GM12875 (cell line): ENCODE data around the gene FAM13A.
"Not testable (repeated sequence)": the region's sequence is repeated elsewhere in the genome, so short reads cannot be mapped to it uniquely, and the experiment has no call there.

Experiments
- H3K4me3 ChIP-seq: one replicate; pipeline ENCODE4 v1.5.1; 2011; ENCODE audit warnings: low read depth, low read length, control low read depth
- CTCF ChIP-seq: IDR thresholded peaks from 2 replicates; pipeline ENCODE4 v1.5.1; 2011; ENCODE audit warnings: low read depth, mild to moderate bottlenecking, control low read depth, inconsistent platforms, low read length, moderate library complexity, borderline replicate concordance; ENCODE audit not compliant: insufficient read depth

The FAM13A gene

GRCh38 chr4:88919056-88919455 lies 137.9 kb downstream of the FAM13A start:
- TF ChIP-seq CTCF, result no peak
- H3K4me3 ChIP-seq, result no peak overlapping the region

DNA sequence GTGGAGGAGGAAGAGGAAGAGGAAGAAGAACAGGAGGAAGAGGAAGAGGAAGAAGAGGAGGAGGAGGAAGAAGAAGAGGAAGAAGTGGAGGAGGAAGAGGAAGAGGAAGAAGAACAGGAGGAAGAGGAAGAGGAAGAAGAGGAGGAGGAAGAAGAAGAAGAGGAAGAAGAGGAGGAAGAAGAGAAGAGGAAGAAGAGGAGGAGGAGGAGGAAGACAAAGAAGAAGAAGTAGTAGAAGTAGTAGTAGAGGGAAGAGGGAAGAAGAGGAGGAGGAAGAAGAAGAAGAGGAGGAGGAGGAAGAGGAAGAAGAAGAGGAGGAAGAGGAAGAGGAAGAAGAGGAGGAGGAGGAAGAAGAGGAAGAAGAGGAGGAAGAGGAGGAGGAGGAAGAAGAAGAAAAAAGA lies 143.8 kb downstream of the FAM13A start:
- H3K4me3 ChIP-seq, result not testable (repeated sequence)

DNA sequence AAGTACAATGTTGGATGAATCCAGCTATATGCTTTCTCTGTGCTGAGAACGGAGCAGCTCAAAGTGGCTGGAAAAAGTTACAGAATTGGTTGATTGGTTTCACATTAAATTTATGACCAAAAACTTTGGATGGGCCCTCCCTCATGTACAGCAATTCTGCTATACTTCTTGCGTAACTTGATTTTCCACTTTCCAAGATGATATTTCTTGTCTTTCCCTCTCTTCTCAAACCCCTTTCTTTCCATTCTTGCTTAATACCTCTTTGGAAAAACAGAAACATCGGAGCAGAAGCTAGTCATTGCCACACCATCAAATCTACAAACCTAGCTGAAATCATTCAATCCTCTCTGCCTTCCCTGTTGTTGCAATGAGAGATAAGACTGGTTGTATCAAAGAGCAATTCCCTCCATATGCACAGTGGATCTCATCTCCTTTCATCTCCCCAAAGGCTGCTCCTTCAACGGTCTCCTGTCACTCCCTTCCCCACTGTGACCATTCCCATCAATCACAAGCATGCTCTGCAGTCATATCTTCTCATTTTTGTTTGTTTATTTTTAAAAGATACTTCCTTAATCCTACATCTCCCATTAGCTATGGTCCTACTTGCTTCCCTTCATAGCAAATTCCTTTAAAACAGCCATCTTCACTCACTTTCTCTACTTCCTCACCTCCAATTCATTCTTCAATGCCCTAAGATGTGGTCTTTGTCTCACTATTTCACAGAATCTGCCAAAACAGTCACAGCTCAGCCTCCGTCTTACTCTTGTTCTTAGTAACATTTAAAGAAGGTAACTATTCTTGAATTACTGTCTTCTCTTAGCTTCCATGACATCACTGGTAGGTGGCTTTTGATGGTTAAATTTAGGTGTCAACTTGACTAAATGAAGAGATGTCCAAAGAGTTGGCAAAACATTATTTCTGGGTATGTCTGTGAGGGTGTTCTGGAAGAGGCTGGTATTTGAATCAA lies 145.5 kb downstream of the FAM13A start:
- no peak for TF ChIP-seq CTCF
- H3K4me3 ChIP-seq, result no peak overlapping the region

- no peak overlapping the region for H3K4me3 ChIP-seq
- no peak for TF ChIP-seq CTCF
Observed at GRCh38 chr4:88910101-88910500, 146.9 kb downstream of the FAM13A start.

GRCh38 chr4:88908521-88908920 lies 148.5 kb downstream of the FAM13A start:
- H3K4me3 ChIP-seq, result no peak overlapping the region
- no peak for TF ChIP-seq CTCF

- H3K4me3 ChIP-seq, result no peak overlapping the region
- no peak for TF ChIP-seq CTCF
Observed at GRCh38 chr4:88908003-88908402, 149.0 kb downstream of the FAM13A start.

DNA sequence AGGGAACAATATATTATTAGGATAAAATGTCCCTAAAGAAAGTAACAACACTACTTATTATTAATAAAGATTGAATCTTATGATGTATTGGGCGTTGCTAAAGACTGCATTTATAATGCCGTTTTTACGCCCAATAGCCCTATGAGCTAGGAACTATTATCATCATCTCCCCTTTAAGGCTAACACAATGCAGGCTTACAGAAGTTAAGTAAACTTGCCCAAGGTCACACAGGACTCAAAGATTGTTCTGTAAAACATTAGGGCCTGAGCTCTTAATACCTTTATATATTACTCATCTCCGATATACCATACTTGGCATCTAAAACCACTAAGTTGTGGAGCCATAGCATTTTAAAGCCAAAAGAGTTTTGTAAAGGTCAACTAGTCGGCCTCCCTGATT lies 149.5 kb downstream of the FAM13A start:
- no peak overlapping the region for H3K4me3 ChIP-seq
- no peak for TF ChIP-seq CTCF

DNA sequence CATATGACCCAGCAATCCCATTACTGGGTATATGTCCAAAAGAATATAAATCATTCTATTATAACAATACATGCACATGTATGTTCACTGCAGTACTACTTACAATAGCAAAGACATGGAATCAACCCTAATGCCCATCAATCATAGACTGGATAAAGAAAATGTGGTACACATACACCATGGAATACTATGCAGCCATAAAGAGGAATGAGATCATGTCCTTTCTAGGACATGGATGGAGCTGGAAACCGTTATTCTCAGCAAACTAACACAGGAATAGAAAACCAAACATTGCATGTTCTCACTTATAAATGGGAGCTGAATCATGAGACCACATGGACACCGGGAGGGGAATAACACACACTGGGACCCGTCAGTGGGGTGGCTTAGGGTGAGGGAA lies 152.7 kb downstream of the FAM13A start:
- not testable (repeated sequence) for H3K4me3 ChIP-seq
